ENCODE results near the gene RBM8A.

The RBM8A gene

GRCh38 chr1:145960468-145961108 lies 33.3 kb upstream of the RBM8A start:
- peak overlapping the region; percentile 75 for H3K4me2 ChIP-seq (ENCODE audit: low read length)
- no peaks in the 10 kb centered on the region for H3K79me2 ChIP-seq (ENCODE audit: insufficient read depth, low read length)
- no peaks in the 10 kb centered on the region for H4K20me1 ChIP-seq (ENCODE audit: insufficient read depth, low read length)
- H3K27me3 ChIP-seq (ENCODE audit: insufficient read depth, low read length): no peaks in the 10 kb centered on the region
- no peak overlapping the region for H2AFZ ChIP-seq (ENCODE audit: low read length)
- 0 out of 2 replicates have a peak, but pooled peaks cover 6% of the 10 kb centered on the region for H3F3A ChIP-seq (ENCODE audit: insufficient read depth, low read length)
- peak overlapping the region; percentile 71 for H3K4me3 ChIP-seq (ENCODE audit: low read depth, low read length, poor library complexity, severe bottlenecking)
- H3K9me3 ChIP-seq (ENCODE audit: low read length): no peaks in the 10 kb centered on the region
- H3K9ac ChIP-seq (ENCODE audit: low read length): peak overlapping the region; percentile 74
- H3K27ac ChIP-seq (ENCODE audit: low read depth, low read length, poor library complexity, severe bottlenecking): peak overlapping the region; percentile 67
- H3K9me2 ChIP-seq (ENCODE audit: low read depth, low read length): no peaks in the 10 kb centered on the region
- no peaks in the 10 kb centered on the region for H3K36me3 ChIP-seq (ENCODE audit: insufficient read depth, low read length)
- H3K4me1 ChIP-seq (ENCODE audit: insufficient read depth, low read length, severe bottlenecking): peaks cover 78% of the 10 kb centered on the region
- TF ChIP-seq CTCF (IDR thresholded peaks at IDR 0.05; ENCODE audit: low read length): no peak
- no peak for TF ChIP-seq EZH2 (IDR thresholded peaks at IDR 0.05; ENCODE audit: borderline replicate concordance, low read length)

GRCh38 chr1:145959957-145960467 lies 32.7 kb upstream of the RBM8A start:
- H3K36me3 ChIP-seq (ENCODE audit: insufficient read depth, low read length): no peaks in the 10 kb centered on the region
- H2AFZ ChIP-seq (ENCODE audit: low read length): no peak overlapping the region
- H3K4me2 ChIP-seq (ENCODE audit: low read length): peak overlapping the region; percentile 75
- TF ChIP-seq EZH2 (IDR thresholded peaks at IDR 0.05; ENCODE audit: borderline replicate concordance, low read length) (no peak), CTCF (IDR thresholded peaks at IDR 0.05; ENCODE audit: low read length) (no peak)
- H3K4me3 ChIP-seq (ENCODE audit: low read depth, low read length, poor library complexity, severe bottlenecking): peak overlapping the region; percentile 71
- H4K20me1 ChIP-seq (ENCODE audit: insufficient read depth, low read length): no peaks in the 10 kb centered on the region
- no peaks in the 10 kb centered on the region for H3K9me2 ChIP-seq (ENCODE audit: low read depth, low read length)
- no peaks in the 10 kb centered on the region for H3K79me2 ChIP-seq (ENCODE audit: insufficient read depth, low read length)
- H3K4me1 ChIP-seq (ENCODE audit: insufficient read depth, low read length, severe bottlenecking): peaks cover 78% of the 10 kb centered on the region
- H3K9me3 ChIP-seq (ENCODE audit: low read length): no peaks in the 10 kb centered on the region
- peak overlapping the region; percentile 67 for H3K27ac ChIP-seq (ENCODE audit: low read depth, low read length, poor library complexity, severe bottlenecking)
- H3K9ac ChIP-seq (ENCODE audit: low read length): no peak overlapping the region
- 0 out of 2 replicates have a peak, but pooled peaks cover 6% of the 10 kb centered on the region for H3F3A ChIP-seq (ENCODE audit: insufficient read depth, low read length)
- no peaks in the 10 kb centered on the region for H3K27me3 ChIP-seq (ENCODE audit: insufficient read depth, low read length)

- Histone ChIP-seq H3K27me3 (ENCODE audit: insufficient read depth, low read length) (no peaks in the 10 kb centered on the region), H3K4me2 (ENCODE audit: low read length) (peak overlapping the region; percentile 75; the same call in 1 of the 2 replicates)
- TF ChIP-seq EZH2 (IDR thresholded peaks at IDR 0.05; ENCODE audit: borderline replicate concordance, low read length) (no peak), CTCF (IDR thresholded peaks at IDR 0.05; ENCODE audit: low read length) (no peak)
Observed at GRCh38 chr1:145959333-145959732, 32.0 kb upstream of the RBM8A start.

More at GRCh38 chr1:145959333-145959732, 32.0 kb upstream of the RBM8A start:
- H3K4me1 ChIP-seq (ENCODE audit: insufficient read depth, low read length, severe bottlenecking): peaks cover 84% of the 10 kb centered on the region
- H3K36me3 ChIP-seq (ENCODE audit: insufficient read depth, low read length): peaks cover 6% of the 10 kb centered on the region; the same call in 1 of the 2 replicates
- 0 out of 2 replicates have a peak, but pooled peaks cover 6% of the 10 kb centered on the region for H3F3A ChIP-seq (ENCODE audit: insufficient read depth, low read length)
- no peaks in the 10 kb centered on the region; the same call in 1 of the 2 replicates for H3K79me2 ChIP-seq (ENCODE audit: insufficient read depth, low read length)
- H3K9me2 ChIP-seq (ENCODE audit: low read depth, low read length): no peaks in the 10 kb centered on the region
- peak overlapping the region; percentile 67 for H3K27ac ChIP-seq (ENCODE audit: low read depth, low read length, poor library complexity, severe bottlenecking)
- H3K4me3 ChIP-seq (ENCODE audit: low read depth, low read length, poor library complexity, severe bottlenecking): no peak overlapping the region
- H3K9ac ChIP-seq (ENCODE audit: low read length): no peak overlapping the region
- no peaks in the 10 kb centered on the region for H3K9me3 ChIP-seq (ENCODE audit: low read length)
- H4K20me1 ChIP-seq (ENCODE audit: insufficient read depth, low read length): no peaks in the 10 kb centered on the region
- no peak overlapping the region for H2AFZ ChIP-seq (ENCODE audit: low read length)

All from OCI-LY1 (cell line).